ENCODE results near the gene POLD1.
A peak's percentile ranks its signal among the peaks of the same experiment; 100 is the strongest.
"Not testable (repeated sequence)": the region's sequence is repeated elsewhere in the genome, so short reads cannot be mapped to it uniquely, and the experiment has no call there.

The POLD1 gene

GRCh38 chr19:50383852-50384684, at the start of gene POLD1:
TSS of gene POLD1 (plus strand) at chr19:50384347. CDS start at chr19:50398852, 14,505 bp downstream.
- no peaks in the 10 kb centered on the region for H3K9me3 ChIP-seq (ENCODE audit: insufficient read depth, low read depth, low read length)
- H3K9ac ChIP-seq (ENCODE audit: low read depth, low read length): peak within 1 kb of the TSS; percentile 94
- peak within 1 kb of the TSS; percentile 98 for H3K4me3 ChIP-seq (ENCODE audit: low read length)
- peak within 1 kb of the TSS; percentile 32 for H3K27ac ChIP-seq (ENCODE audit: low read length)
- H3K36me3 ChIP-seq (ENCODE audit: insufficient read depth, low read depth, low read length): peaks cover 58% of the 10 kb centered on the region
- no peaks in the 10 kb centered on the region; the same call in 1 of the 2 replicates for H3K4me1 ChIP-seq (ENCODE audit: insufficient read depth, low read length)
- no peaks in the 10 kb centered on the region; the same call in 1 of the 2 replicates for H3K27me3 ChIP-seq (ENCODE audit: insufficient read depth, low read length)

- H3K9ac ChIP-seq (ENCODE audit: low read depth, low read length): no peak overlapping the region
- no peak overlapping the region for H3K4me3 ChIP-seq (ENCODE audit: low read length)
- H3K4me1 ChIP-seq (ENCODE audit: insufficient read depth, low read length): no peaks in the 10 kb centered on the region
- H3K36me3 ChIP-seq (ENCODE audit: insufficient read depth, low read depth, low read length): no peaks in the 10 kb centered on the region
- no peaks in the 10 kb centered on the region; the same call in 1 of the 2 replicates for H3K27me3 ChIP-seq (ENCODE audit: insufficient read depth, low read length)
- H3K27ac ChIP-seq (ENCODE audit: low read length): no peak overlapping the region
- H3K9me3 ChIP-seq (ENCODE audit: insufficient read depth, low read depth, low read length): peaks cover 60% of the 10 kb centered on the region
Observed at GRCh38 chr19:50334741-50335421, 49.3 kb upstream of the POLD1 start.

GRCh38 chr19:50337031-50337430, 47.1 kb upstream of the POLD1 start:
- H3K36me3 ChIP-seq (ENCODE audit: insufficient read depth, low read depth, low read length); H3K9ac ChIP-seq (ENCODE audit: low read depth, low read length); H3K27ac ChIP-seq (ENCODE audit: low read length); H3K27me3 ChIP-seq (ENCODE audit: insufficient read depth, low read length); H3K4me1 ChIP-seq (ENCODE audit: insufficient read depth, low read length); H3K4me3 ChIP-seq (ENCODE audit: low read length): not testable (repeated sequence)
- peaks cover 74% of the 10 kb centered on the region for H3K9me3 ChIP-seq (ENCODE audit: insufficient read depth, low read depth, low read length)

GRCh38 chr19:50340331-50340730, 43.8 kb upstream of the POLD1 start:
- H3K27ac ChIP-seq (ENCODE audit: low read length): no peak overlapping the region
- H3K9me3 ChIP-seq (ENCODE audit: insufficient read depth, low read depth, low read length): peaks cover 56% of the 10 kb centered on the region
- no peak overlapping the region for H3K4me3 ChIP-seq (ENCODE audit: low read length)
- H3K9ac ChIP-seq (ENCODE audit: low read depth, low read length): no peak overlapping the region
- H3K36me3 ChIP-seq (ENCODE audit: insufficient read depth, low read depth, low read length): no peaks in the 10 kb centered on the region
- no peaks in the 10 kb centered on the region for H3K4me1 ChIP-seq (ENCODE audit: insufficient read depth, low read length)
- H3K27me3 ChIP-seq (ENCODE audit: insufficient read depth, low read length): no peaks in the 10 kb centered on the region

- H3K4me3 ChIP-seq (ENCODE audit: low read length): no peak overlapping the region
- no peaks in the 10 kb centered on the region for H3K36me3 ChIP-seq (ENCODE audit: insufficient read depth, low read depth, low read length)
- H3K4me1 ChIP-seq (ENCODE audit: insufficient read depth, low read length): no peaks in the 10 kb centered on the region
- no peak overlapping the region for H3K9ac ChIP-seq (ENCODE audit: low read depth, low read length)
- no peaks in the 10 kb centered on the region for H3K27me3 ChIP-seq (ENCODE audit: insufficient read depth, low read length)
- no peak overlapping the region for H3K27ac ChIP-seq (ENCODE audit: low read length)
- H3K9me3 ChIP-seq (ENCODE audit: insufficient read depth, low read depth, low read length): peaks cover 49% of the 10 kb centered on the region
Observed at GRCh38 chr19:50341091-50341564, 43.0 kb upstream of the POLD1 start.

- Histone ChIP-seq H3K9me3 (ENCODE audit: insufficient read depth, low read depth, low read length) (peaks cover 36% of the 10 kb centered on the region), H3K9ac (ENCODE audit: low read depth, low read length) (no peak overlapping the region), H3K27me3 (ENCODE audit: insufficient read depth, low read length) (no peaks in the 10 kb centered on the region), H3K36me3 (ENCODE audit: insufficient read depth, low read depth, low read length) (no peaks in the 10 kb centered on the region), H3K27ac (ENCODE audit: low read length) (no peak overlapping the region), H3K4me3 (ENCODE audit: low read length) (no peak overlapping the region), H3K4me1 (ENCODE audit: insufficient read depth, low read length) (no peaks in the 10 kb centered on the region)
Observed at GRCh38 chr19:50344661-50345318, 39.4 kb upstream of the POLD1 start.

GRCh38 chr19:50347089-50347581, 37.0 kb upstream of the POLD1 start:
- H3K9me3 ChIP-seq (ENCODE audit: insufficient read depth, low read depth, low read length): peaks cover 41% of the 10 kb centered on the region
- H3K9ac ChIP-seq (ENCODE audit: low read depth, low read length); H3K36me3 ChIP-seq (ENCODE audit: insufficient read depth, low read depth, low read length); H3K4me3 ChIP-seq (ENCODE audit: low read length); H3K4me1 ChIP-seq (ENCODE audit: insufficient read depth, low read length); H3K27ac ChIP-seq (ENCODE audit: low read length); H3K27me3 ChIP-seq (ENCODE audit: insufficient read depth, low read length): not testable (repeated sequence)

GRCh38 chr19:50349277-50350057, 34.7 kb upstream of the POLD1 start:
- Histone ChIP-seq H3K36me3 (ENCODE audit: insufficient read depth, low read depth, low read length) (no peaks in the 10 kb centered on the region), H3K4me1 (ENCODE audit: insufficient read depth, low read length) (no peaks in the 10 kb centered on the region), H3K4me3 (ENCODE audit: low read length) (no peak overlapping the region), H3K27me3 (ENCODE audit: insufficient read depth, low read length) (no peaks in the 10 kb centered on the region), H3K9me3 (ENCODE audit: insufficient read depth, low read depth, low read length) (peaks cover 38% of the 10 kb centered on the region), H3K9ac (ENCODE audit: low read depth, low read length) (no peak overlapping the region), H3K27ac (ENCODE audit: low read length) (no peak overlapping the region)

- Histone ChIP-seq H3K27me3 (ENCODE audit: insufficient read depth, low read length) (no peaks in the 10 kb centered on the region), H3K9ac (ENCODE audit: low read depth, low read length) (no peak overlapping the region), H3K36me3 (ENCODE audit: insufficient read depth, low read depth, low read length) (no peaks in the 10 kb centered on the region), H3K27ac (ENCODE audit: low read length) (no peak overlapping the region), H3K9me3 (ENCODE audit: insufficient read depth, low read depth, low read length) (peaks cover 40% of the 10 kb centered on the region; the same call in 1 of the 2 replicates), H3K4me1 (ENCODE audit: insufficient read depth, low read length) (no peaks in the 10 kb centered on the region), H3K4me3 (ENCODE audit: low read length) (no peak overlapping the region)
Observed at GRCh38 chr19:50352242-50352641, 31.9 kb upstream of the POLD1 start.

GRCh38 chr19:50353487-50353880, 30.7 kb upstream of the POLD1 start:
- H3K4me3 ChIP-seq (ENCODE audit: low read length); H3K9ac ChIP-seq (ENCODE audit: low read depth, low read length); H3K27ac ChIP-seq (ENCODE audit: low read length); H3K27me3 ChIP-seq (ENCODE audit: insufficient read depth, low read length); H3K36me3 ChIP-seq (ENCODE audit: insufficient read depth, low read depth, low read length); H3K4me1 ChIP-seq (ENCODE audit: insufficient read depth, low read length): not testable (repeated sequence)
- peaks cover 40% of the 10 kb centered on the region; the same call in 1 of the 2 replicates for H3K9me3 ChIP-seq (ENCODE audit: insufficient read depth, low read depth, low read length)

GRCh38 chr19:50356691-50357177, 27.4 kb upstream of the POLD1 start:
- H3K4me3 ChIP-seq (ENCODE audit: low read length): no peak overlapping the region
- H3K27me3 ChIP-seq (ENCODE audit: insufficient read depth, low read length): no peaks in the 10 kb centered on the region
- no peak overlapping the region for H3K27ac ChIP-seq (ENCODE audit: low read length)
- no peaks in the 10 kb centered on the region for H3K4me1 ChIP-seq (ENCODE audit: insufficient read depth, low read length)
- H3K9ac ChIP-seq (ENCODE audit: low read depth, low read length): no peak overlapping the region
- peaks cover 28% of the 10 kb centered on the region; the same call in 1 of the 2 replicates for H3K9me3 ChIP-seq (ENCODE audit: insufficient read depth, low read depth, low read length)
- no peaks in the 10 kb centered on the region for H3K36me3 ChIP-seq (ENCODE audit: insufficient read depth, low read depth, low read length)

Measured in iPS-20b (cell line).